Measurements from ENCODE around the gene MTERF2.
"Not testable (repeated sequence)": the region's sequence is repeated elsewhere in the genome, so short reads cannot be mapped to it uniquely, and the experiment has no call there.

Gene MTERF2

DNA sequence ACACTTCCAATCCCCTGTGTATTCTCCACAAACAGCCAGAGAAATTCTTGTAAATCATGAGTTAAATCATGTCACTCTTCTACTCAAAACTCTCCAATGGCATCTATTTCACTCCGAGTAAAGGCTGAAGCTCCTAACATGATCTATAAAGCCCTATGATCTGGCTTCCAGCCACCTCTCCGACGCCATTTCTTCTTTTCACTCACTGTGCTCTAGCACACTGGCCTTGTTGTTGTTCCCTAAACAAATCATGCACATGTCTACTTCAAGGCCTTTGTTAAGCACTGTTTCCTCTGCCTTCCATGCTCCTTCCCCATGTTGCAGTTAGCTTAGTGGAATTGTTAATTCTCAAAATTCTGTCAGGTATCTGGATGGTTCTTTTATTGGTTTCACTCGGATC is 30.1 kb upstream of the MTERF2 start:
- Histone ChIP-seq H3K4me3 (ENCODE audit: low read depth, low read length) (no peak overlapping the region), H3K27me3 (no peaks in the 10 kb centered on the region)
- TF ChIP-seq, protein P1, sequence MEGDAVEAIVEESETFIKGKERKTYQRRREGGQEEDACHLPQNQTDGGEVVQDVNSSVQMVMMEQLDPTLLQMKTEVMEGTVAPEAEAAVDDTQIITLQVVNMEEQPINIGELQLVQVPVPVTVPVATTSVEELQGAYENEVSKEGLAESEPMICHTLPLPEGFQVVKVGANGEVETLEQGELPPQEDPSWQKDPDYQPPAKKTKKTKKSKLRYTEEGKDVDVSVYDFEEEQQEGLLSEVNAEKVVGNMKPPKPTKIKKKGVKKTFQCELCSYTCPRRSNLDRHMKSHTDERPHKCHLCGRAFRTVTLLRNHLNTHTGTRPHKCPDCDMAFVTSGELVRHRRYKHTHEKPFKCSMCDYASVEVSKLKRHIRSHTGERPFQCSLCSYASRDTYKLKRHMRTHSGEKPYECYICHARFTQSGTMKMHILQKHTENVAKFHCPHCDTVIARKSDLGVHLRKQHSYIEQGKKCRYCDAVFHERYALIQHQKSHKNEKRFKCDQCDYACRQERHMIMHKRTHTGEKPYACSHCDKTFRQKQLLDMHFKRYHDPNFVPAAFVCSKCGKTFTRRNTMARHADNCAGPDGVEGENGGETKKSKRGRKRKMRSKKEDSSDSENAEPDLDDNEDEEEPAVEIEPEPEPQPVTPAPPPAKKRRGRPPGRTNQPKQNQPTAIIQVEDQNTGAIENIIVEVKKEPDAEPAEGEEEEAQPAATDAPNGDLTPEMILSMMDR (IDR thresholded peaks at IDR 0.05; ENCODE audit: low read depth, low read length), result no peak

DNA sequence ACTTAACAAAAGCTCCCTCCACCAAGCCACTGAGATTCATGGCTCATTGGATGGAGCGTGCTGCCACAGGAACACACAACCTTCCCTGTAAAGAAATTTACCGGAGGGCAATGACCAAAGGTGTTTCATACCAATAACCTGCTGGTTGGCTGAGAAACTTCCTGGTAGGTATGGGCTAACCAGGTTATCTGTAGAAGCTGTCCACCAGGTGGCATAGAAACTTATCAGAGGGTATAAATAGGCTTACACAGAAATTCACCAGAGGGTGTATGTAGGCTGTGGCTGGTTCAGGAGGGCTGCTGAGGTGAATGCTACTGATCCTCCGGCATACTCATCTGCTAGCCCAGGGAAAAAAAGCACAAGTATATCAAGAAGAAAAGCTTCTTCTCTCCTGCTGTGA is 27.1 kb upstream of the MTERF2 start:
- no peaks in the 10 kb centered on the region for H3K27me3 ChIP-seq
- H3K9me3 ChIP-seq, result no peaks in the 10 kb centered on the region
- DNase-seq, result no peak
- TF ChIP-seq, protein P1 (IDR thresholded peaks at IDR 0.05; ENCODE audit: low read depth, low read length), result 0 out of 2 replicates have a peak, but pooled peaks have one; percentile 9
- H3K4me3 ChIP-seq (ENCODE audit: low read depth, low read length), result no peak overlapping the region
- H3K4me1 ChIP-seq, result no peaks in the 10 kb centered on the region
- no peaks in the 10 kb centered on the region for H3K36me3 ChIP-seq

More for the DNA sequence above, 30.1 kb upstream of the MTERF2 start:
- Histone ChIP-seq H3K9me3 (no peaks in the 10 kb centered on the region), H3K4me1 (no peaks in the 10 kb centered on the region), H3K36me3 (no peaks in the 10 kb centered on the region)
- no peak for DNase-seq

DNA sequence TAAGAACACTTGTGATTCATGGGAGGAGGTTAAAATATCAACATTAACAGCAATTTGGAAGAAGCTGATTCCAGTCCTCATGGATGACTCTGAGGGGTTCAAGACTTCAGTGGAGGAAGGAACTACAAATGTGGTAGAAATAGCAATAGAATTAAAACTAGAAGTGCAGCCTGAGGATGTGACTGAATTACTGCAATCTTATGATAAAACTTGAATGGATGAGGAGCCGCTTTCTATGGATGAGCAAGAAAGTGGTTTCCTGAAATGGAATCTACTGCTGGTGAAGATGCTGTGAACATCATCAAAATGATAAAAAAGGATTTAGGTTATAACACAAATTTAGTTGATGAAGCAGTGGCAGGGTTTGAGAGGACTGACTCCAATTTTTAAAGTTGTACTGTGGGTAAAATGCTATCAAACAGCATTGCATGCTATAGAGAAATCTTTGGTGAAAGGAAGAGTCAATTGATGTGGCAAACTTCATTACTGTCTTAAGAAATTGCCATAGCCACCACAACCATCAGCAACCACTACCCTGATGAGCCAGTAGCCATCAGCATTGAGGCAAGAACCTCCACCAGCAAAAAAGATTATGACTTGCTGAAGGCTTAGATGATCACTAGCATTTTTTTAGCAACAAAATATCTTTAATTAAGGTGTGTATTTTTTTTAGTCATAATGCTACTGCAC is 25.9 kb upstream of the MTERF2 start:
- TF ChIP-seq, protein P1 (IDR thresholded peaks at IDR 0.05; ENCODE audit: low read depth, low read length), result no peak
- no peak overlapping the region for H3K4me3 ChIP-seq (ENCODE audit: low read depth, low read length)
- H3K36me3 ChIP-seq, result no peaks in the 10 kb centered on the region
- H3K27me3 ChIP-seq, result no peaks in the 10 kb centered on the region
- DNase-seq, result no peak
- H3K4me1 ChIP-seq, result no peaks in the 10 kb centered on the region
- H3K9me3 ChIP-seq, result no peaks in the 10 kb centered on the region

DNA sequence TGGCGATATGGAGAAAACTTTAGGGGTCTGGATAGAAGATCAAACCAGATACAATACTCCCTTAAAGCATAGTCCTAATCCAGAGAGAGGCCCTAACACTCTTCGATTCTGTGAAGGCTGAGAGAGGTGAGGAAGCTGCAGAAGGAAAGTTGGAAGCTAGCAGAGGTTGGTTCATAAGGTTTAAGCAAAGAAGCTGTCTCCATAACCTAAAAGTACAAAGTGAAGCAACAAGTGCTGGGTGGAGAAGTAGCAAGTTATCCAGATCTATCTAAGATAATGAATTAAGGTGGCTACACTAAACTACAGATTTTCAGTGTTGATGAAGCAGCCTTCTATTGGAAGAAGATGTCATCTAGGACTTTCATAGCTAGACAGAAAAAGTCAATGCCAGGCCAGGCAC is 24.6 kb upstream of the MTERF2 start:
- DNase-seq, result no peak
- TF ChIP-seq, protein P1 (IDR thresholded peaks at IDR 0.05; ENCODE audit: low read depth, low read length), result no peak
- Histone ChIP-seq H3K4me1 (no peaks in the 10 kb centered on the region), H3K4me3 (ENCODE audit: low read depth, low read length) (no peak overlapping the region), H3K36me3 (no peaks in the 10 kb centered on the region), H3K27me3 (no peaks in the 10 kb centered on the region), H3K9me3 (no peaks in the 10 kb centered on the region)

DNA sequence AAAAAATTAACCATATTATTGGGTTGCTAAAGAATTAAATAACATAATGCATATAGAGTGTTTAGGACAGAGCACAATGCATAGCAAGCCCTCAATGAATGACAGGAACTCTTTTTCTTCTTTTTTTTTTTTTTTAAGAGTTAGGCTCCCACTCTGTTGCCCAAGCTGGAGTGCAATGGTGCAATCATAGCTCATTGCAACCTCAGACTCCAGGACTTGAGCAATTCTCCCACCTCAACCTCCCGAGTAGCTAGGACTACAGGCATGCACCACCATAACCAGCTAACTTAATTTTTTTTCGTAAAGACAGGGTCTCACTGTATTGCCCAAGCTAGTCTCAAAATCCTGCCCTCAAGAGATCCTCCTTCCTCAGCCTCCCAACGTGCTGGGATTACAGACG is 20.5 kb upstream of the MTERF2 start:
- Histone ChIP-seq H3K4me1 (no peaks in the 10 kb centered on the region), H3K27me3 (no peaks in the 10 kb centered on the region), H3K9me3 (no peaks in the 10 kb centered on the region), H3K4me3 (ENCODE audit: low read depth, low read length) (no peak overlapping the region), H3K36me3 (no peaks in the 10 kb centered on the region)
- DNase-seq, result no peak
- TF ChIP-seq, protein P1 (IDR thresholded peaks at IDR 0.05; ENCODE audit: low read depth, low read length), result no peak

DNA sequence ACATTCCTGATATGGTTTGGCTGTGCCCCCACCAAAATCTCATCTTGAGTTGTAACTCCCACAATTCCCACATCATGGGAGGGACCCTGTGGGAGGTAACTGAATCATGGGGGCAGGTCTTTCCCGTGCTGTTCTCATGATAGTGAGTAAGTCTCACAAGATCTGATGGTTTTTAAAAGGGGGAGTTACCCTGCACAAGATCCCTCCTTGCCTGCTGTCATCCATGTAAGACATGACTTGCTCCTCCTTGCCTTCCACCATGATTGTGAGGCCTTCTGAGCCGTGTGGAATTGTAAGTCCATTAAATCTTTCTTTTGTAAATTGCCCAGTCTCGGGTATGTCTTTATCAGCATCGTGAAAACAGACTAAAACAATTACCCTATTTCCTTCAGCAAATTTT is 15.7 kb upstream of the MTERF2 start:
- not testable (repeated sequence) for H3K27me3 ChIP-seq; H3K4me1 ChIP-seq; H3K4me3 ChIP-seq (ENCODE audit: low read depth, low read length); DNase-seq; H3K36me3 ChIP-seq; H3K9me3 ChIP-seq

Data from BE2C (cell line).